Transverse colon (tissue), 4 donors: ENCODE data around the gene RNF144A.

Experiments
- CTCF ChIP-seq, 5 experiments: fragments of 200-600 bp in 3 of 5; fragments of 450-650 bp in 2 of 5; sonication (generic) in 3 of 5; IDR thresholded peaks; 1 replicate in 2 of 5; 2 replicates in 3 of 5; pipeline ENCODE4 v1.5.1; 2016 to 2017; ENCODE audit warnings: antibody characterized with exemption in 5 of 5, inconsistent platforms in 3 of 5, mild to moderate bottlenecking in 2 of 5, moderate library complexity in 1 of 5
- POLR2AphosphoS5 ChIP-seq, 3 donors: sonication (generic); formaldehyde crosslinking; IDR thresholded peaks; one replicate each; pipeline ENCODE4 v1.6.1; 2016; ENCODE audit warnings: antibody characterized with exemption in 3 of 3

- TF ChIP-seq CTCF (IDR thresholded peaks at IDR 0.05) (no peak), POLR2AphosphoS5 (IDR thresholded peaks at IDR 0.05) (no peak)
Observed at GRCh38 chr2:7073901-7074300, 156.7 kb downstream of the RNF144A start.
